IPS-NIHi7 (cell line): Measurements from ENCODE around the gene RPL21.

Source experiments
- DNase-seq: peaks from one replicate; pipeline ENCODE4 v3.0.0; 2012; ENCODE audit warnings: mixed read lengths; ENCODE audit errors: extremely low spot score

The RPL21 gene

DNA sequence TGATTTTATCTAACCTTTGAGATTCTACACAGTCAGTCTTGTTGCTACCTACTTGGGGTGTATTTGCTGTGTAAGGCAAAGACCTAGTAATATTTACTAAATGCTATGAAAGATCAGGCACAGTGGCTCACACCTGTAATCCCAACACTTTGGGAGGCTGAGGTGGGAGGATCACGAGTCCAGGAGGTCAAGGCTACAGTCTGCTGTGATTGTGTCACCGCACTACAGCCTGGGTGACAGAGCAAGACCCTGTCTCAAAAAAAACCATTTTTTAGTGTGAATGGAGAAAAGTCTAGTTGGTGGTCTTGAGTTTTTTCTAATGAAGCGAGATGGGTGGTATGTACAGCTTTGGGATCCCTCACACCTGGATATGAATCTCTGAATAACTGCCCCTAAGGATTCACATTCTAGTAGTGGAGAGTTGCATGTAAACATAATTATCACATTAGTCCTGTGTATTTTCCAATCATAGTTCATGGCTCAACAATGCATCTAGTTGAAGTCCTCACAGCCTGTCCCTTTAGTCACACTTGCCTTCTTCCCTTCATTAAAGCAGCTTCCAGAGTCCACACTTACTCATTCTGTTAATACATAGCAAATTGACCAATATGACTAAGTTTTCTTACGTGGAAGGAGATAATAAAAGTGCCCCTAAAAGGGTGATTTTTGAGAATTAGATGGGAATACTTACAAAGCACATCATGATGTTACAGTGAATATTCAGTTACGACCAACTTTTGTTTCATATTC lies 7.5 kb downstream of the RPL21 start:
- no peak for DNase-seq

DNA sequence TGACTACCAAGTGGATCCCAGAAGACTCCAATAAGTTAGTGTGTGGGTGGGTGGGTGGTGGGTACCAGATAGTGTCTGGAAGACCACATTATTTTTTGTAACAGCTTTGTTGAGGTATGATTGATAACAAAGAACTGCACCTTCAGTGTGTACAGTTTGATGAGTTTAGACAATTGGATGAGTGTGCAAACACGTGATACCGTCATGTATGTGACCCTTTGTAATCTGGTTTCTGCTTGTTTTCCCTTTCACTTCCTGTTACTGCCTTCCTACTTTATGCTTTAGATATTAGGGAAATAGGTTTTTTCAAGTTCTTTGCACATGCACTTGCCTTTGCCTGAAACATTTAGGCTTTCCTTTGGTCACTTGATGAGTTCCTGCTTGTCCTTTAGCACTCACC lies 8.5 kb downstream of the RPL21 start:
- no peak for DNase-seq

DNA sequence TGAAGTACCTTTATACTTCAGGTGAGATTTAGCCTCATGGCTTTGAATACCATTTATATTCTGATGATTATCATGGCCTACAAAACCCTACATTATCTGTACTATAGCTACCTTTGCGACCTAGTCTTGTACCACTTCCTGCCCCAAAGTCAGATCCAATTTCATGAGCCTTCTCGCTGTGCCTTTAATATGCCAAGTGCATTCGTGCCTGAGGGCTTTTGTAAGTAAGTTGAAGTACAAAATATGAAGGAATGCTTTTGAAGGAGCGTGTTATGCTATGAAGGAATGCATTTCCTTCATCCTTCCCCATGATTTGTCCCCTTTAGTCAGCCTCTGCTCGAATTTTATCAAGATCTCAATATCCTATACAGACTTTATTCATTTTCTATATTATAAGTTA lies 10.0 kb downstream of the RPL21 start:
- no peak for DNase-seq

DNA sequence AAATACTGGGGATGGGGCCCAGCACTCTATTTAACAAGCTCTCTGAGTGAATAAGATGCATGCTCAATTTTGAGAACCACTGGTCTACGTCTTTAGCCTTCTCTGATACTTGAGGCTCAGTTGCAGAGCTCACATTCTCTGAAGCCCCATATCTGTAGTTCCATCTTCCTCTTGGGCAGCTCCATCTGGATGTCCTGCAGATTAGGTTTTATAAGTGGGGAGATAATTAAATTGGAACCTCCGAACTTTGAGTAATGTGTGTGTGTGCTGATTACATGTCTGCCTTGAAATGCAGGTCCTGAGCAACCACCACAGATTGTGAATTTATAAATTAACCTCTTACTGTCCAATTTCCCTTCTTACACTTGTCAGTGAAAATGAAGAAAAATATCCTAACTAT lies 12.1 kb downstream of the RPL21 start:
- DNase-seq = no peak

DNA sequence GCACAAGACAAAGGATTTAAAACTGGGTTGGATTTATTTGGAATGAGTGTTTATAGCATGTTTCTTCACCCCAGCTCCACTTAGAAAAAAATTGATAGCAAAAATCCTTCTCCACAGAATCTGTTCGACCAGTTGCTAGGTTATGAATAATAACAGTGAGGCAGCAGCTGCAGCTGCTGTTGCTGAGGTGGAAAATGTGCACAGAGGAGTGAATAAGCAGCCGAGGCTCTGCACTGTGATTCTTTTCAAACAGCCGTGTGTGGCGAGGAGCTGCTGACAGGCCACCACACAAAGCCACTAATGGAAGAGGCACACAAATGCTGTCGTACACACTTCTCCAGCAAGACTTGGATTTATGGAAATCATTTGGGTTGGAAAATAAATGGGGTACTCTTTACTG lies 12.8 kb downstream of the RPL21 start:
- no peak for DNase-seq

DNA sequence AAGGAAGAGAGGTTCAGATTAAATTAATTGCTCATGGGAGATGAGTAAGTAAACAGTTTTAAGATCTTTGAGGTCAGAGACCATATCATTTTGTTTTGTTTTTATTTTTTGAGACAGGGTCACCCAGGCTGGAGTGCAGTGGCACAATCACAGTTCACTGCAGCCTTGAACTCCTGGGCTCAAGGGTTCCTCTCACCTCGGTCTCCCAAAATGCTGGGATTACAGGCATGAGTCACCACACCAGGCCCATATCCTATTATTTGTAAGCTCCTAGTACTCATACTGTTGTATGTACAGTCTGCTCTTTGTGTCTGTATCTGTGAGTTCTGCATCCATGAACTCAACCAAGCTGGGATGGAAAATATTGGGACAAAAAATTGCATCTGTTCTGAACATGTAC lies 13.3 kb downstream of the RPL21 start:
- no peak for DNase-seq

DNA sequence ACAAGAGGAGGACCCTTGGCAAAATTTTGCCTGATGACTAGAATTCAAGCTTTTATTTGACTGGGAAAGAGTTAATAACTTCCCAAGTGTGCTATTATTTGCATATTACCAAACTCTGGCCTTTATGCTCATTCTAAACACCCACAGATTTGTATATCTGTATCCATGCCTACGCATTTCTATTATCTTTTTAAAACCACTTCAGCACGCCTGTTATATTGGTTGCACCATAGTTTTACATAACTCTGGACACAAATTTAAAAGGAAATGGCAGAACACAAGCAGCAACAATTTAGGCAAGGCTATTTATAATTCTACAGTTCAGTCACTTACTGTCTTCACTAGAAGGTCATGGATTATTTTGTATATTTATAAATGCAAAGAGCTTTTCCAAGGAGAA lies 15.6 kb downstream of the RPL21 start:
- no peak for DNase-seq

DNA sequence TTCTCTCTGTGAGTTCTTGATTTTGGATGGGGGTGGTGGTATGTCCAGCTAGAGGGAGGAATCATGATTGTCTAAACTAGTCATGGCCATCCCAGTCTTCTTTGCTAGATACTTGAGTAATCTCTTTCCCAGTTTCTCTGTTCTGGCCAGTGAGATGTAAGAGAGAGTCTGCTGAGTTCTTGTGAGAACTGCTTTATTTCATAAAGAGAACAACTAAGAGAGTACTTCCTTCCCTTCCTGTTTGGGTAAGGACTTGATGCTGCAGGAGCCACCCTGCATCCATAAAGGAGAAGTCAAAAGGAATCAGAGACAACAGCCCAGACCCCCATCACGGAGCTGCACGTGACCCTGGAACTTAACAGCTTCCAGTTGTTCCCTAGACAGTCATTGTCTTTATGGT lies 16.2 kb downstream of the RPL21 start:
- no peak for DNase-seq

DNA sequence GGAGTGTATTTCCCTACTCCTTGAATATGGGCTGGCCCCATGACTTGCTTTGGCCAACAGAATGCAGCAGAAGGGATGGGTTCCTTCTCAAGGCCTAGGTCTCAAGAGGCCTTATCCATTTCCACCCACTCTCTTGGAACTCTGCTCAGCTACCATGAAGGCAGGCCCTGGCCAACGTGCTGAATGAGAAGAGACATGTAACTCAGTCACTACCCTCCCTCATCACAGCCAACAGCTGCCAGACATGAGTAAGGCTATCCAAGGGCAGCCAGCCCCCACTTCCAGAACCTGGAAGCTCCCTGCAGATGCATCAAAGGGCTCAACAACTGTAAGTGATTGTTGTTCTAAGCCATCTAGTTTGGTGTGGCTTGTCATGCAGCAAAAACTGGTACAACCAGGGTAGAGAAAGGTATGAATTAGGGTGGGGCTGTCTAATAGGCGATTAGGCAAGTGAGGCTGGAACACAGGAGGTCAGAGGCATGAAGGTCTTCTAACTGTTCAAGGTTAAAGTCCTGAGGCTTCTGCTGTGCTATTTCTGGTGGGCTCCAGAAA lies 17.8 kb downstream of the RPL21 start:
- DNase-seq = no peak

DNA sequence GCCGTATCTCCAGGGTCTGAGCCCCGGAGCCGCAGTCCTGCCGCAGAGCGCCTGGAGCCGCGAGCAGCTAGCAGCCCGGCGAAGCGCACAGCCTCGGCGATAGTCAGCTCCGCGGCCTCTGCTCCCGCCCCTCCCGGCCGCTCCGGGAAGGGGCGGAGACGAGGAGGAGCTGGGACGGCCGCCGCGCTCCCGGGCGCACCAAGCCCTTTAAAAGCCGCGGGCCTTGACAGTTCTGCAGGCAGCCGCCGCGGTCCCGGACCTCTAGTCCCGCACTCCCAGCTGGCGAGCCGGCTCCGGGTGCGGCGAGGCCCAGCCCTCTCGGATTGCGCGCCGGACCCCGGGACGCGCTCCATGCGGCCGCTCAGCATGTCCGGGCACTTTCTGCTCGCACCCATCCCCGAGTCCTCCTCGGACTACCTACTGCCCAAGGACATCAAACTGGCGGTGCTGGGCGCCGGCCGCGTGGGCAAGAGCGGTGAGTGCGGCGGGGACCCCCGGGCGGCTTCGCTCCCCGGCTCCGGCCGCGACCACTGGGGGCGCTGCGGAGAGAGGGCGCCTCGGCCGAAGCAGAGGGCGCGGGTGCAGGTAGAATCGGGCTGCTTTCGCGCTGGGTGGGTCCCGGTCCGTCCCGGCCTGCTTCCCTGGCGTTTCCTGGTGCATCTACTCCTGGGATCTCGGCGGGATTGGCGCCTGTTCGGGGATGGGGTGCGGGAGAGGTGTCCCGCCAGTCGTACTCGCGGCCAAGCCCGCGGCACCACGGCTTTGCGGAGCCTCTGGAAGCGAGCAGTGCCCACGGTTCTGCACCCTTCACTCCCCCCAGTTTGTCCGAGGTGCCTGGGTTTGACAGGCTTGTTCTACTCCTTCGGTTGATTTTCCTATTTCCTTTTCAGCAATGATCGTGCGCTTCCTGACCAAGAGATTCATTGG lies 19.5 kb downstream of the RPL21 start, which contains the start of gene RASL11A:
TSS of gene RASL11A (plus strand) at position 237 of the 927 bp plus-strand sequence. CDS start at position 352, 115 bp downstream.
- peak; percentile 91 for DNase-seq

DNA sequence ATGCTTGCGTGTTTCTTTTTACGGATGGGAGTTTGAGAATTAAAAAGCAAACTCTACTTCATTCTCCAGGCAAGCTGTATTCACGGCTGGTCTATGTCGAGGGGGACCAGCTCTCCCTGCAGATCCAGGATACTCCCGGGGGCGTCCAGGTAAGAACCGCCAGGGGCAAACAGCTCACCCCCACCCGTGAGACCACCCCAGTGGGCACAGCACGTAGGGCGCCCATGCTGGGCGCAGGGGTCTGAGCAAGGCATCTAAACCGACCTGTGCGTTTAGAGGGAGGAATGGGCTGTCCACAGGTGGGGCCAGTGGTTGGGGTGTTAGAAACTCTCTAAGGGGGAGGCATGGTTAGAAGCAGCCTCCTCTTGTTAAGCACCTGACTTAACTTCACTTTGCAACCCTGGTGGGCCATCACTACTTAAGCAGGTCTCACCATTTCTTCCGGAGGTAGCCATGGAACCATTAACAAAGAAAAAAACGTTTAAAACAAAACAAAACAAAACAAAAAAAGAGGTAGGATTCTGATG lies 20.3 kb downstream of the RPL21 start:
- DNase-seq = no peak

DNA sequence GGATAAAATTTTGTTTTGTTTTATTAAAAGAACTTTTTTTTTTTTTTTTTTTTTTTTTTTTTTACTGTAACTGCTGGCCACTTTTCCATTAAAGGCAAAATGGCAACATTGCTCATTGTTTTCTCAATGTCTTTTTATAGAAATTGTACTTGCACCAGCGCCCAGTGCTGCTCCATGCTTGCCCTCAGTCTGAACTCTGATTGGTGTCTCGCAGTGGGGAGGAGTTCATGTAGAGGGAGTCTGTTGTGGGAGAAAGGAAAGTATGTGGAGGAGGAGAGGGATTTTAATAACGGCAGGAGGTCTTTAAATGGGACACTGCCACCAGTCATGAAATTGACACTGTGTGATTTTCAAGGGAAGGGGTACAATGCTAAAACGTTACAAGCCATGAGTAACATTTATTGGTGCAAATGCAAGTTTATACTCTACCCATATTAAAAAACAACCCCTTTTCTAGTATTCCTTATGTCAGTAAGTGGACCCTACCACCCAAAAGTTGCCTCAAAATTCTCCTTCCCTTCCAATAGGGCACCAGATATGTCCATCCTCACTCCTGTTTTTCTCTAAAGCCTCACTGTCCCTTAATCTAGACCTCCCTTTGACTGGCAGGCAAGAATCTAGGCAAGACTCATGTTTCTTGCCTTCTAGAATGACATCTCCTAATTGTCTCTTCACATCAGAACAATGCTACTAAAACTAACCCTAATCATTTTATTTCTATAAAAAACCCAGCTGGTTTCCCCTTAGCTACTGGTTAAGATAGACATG lies 22.5 kb downstream of the RPL21 start:
- DNase-seq = no peak

DNA sequence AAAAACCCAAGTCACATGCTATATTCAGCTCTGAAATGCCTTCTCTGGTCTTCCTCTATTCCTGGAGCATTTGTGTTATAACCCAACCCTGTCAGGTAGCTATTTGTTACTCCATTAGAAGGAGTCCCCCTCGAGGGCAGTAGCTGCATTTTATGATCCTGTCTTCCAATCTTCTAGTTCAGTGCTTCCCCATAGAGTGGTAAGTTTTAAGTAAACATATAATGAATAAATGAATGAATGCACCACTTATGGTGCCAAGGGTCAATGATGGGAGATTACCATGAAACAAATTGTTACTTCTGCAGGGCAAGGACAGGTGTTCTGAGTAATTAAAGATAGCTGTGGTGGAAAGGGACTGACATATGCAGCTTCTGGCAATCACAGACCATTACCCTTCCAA lies 23.3 kb downstream of the RPL21 start:
- no peak for DNase-seq

DNA sequence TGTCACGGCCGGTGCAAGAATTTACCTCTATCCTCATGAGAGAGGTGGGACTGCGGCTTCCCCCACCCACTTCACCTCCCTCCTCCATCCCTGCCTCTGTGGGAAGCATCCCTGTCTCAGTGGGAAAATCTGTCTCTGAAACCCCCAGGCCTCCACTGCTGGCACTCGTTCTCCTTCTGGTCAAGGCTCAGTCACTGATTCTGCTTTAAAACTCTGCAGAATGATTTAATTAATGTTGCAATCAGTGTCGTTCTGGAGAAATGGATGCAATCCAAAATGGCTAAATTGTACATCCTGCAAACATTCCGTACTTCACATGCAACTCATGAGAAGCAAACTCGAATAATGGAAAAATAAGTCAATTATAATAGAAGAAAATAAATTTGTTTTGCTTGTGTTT lies 24.8 kb downstream of the RPL21 start:
- no peak for DNase-seq

DNA sequence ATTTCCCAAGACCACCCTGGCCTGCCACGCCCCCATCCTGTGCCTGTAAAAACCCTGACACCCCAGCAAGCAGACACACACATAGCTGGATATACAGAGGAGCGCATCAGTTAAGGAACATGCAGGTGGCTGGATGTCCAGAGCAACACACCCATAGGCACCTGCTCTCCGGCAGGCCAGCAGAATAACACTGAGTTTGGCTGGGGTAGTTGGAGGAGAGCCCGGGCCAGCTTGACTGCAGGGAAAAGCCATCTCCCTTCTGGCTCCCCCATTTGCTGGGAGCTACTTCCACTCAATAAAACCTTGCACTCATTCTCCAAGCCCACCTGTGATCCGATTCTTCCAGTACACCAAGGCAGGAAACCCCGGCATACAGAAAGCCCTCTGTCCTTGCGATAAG lies 28.1 kb downstream of the RPL21 start:
- DNase-seq = no peak

DNA sequence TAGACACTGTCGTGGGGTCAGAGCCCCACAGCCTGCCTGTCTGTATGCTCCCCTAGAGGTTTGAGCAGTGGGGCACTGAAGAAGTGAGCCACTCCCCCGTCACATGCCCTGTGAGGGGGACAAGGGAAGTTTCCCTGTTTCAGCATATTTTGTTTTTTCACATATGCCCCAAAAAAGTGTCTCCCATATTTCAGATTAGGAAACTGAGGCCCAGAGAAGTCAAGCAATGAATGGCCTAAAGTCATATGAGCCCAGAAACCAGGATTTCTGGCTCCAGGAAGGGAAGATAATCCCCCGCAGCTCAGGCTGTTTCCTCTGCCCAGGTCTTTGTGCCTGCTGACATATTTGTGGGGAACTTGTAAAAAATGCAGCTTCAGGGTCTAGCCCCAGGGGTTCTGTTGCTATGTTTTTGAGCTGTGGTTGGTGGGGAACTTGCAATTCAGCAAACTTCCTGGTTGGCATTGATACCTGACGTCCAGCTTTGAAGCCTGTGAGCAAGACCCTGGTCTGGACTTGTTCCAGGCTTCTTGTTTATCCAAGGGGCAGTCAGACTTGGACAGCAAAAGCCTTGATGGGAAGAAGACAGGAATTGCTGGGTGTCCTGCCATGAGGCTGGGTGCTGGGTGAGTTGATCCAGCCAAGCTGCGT lies 28.8 kb downstream of the RPL21 start:
- DNase-seq = no peak

DNA sequence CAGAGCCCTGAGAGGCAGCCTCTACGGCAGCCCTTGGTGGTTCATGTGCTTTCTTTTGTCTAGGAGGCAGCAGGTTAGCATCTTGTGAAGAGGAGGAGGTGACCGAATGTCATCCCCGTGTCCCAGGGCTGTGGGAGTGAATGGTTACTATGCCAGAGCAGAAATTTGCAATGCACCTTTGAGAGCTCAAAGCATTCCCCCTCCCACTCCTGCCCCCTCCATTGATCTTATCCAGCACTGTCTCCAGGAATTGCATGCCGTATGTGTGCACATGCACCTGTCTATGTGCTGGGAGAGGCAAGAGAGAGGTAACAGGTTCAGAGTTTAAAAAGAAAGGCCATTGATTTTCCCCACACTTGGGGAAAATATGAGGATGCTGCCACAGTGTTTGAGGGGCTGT lies 29.5 kb downstream of the RPL21 start:
- DNase-seq = no peak

DNA sequence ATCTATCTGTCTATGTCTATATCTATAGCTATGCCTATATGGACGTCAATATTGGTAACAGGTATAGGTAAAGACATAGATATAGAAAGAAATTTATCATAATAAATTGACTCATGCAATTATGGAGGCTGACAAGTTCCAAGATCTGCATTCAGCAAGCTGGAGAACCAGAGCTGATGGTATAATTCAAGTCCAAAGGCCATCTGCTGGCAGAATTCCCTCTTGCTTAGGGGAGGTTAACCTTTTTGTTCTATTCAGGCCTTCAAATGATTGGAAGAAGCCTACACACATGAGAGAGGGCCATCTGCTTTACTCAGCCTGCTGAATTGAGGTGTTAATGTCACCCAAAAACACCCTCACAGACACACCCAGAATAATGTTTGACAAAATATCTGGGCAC lies 30.1 kb downstream of the RPL21 start:
- no peak for DNase-seq

DNA sequence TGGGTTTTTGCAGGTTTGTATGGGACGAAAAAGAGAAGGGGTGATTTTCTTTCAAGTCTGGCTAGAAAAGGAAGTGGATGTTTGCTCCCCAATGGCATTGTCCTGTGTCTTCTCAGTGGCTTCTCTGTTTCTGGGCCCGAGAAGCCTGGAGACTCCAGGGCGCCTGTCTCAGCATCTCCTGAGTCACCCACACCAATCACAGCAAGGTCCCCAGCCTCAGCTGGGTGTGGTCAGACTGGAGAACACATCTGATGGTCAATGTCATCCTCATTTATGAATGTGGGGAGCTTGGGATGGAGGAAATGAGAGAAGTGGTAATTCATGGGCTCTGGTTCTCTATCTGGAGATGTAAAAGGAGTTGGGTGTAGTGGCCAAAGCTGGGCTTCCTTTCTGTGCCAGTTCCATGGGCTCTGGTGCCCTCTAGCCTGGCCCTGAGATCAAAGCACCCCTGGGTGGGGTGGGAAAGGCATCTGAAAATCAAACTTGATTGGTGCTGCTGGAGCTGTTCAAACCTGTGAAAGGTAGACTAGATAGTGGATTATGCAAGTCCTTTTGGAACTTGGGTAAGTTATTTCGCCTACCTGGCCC lies 32.6 kb downstream of the RPL21 start:
- no peak for DNase-seq

DNA sequence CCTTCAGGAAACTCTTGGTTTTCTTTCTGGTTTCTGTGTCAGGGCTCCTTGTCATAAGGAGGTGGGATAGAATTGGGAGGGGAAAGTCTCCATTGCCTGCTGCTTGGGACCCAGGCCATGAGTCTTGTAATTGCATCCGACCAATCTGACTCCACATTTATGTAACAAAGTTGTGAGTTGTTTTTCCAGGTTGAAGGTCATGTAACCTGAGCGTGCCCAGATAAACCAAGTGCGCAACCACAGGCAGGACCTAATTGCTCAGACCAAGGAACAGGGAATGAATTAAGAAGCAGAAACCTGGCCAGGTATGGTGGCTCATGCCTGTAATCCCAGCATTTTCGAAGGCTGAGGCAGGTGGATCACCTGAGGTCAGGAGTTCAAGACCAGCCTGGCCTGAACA lies 37.0 kb downstream of the RPL21 start:
- DNase-seq = no peak
